ENCODE results near the gene CTAG1B.

DNA sequence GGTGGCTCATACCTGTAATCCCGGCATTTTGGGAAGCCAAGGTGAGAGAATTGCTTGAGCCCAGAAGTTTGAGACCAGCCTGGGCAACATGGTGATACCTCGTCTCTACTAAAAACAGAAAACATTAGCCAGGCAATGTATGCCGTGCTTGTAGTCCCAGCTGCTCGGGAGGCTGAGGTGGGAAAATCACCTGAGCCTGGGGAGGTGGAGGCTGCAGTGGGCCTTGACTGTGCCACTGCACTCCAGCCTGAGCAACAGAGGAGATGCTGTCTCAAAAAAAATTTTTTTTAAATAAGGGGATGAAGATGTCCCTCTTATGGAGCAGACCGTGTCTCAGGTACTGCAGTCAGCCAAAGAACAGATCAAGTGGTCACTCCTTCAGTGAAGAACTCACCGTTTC lies 13.5 kb downstream of the CTAG1B start:
- TF ChIP-seq EZH2 (IDR thresholded peaks at IDR 0.05), result no peak
- no peak for TF ChIP-seq FOXP2 (optimal IDR thresholded peaks at IDR 0.05; ENCODE audit: control extremely low read depth, extremely low read length, insufficient read depth)
- no peak for TF ChIP-seq POLR2AphosphoS5 (IDR thresholded peaks at IDR 0.05; ENCODE audit: borderline replicate concordance, low read depth, low read length)
